DND-41 (cell line): Measurements from ENCODE around the gene ARHGAP26.

ENCODE experiments used
- ATAC-seq: fragments of 200-7000 bp; cut with Tn5 transposase; 3 replicates; pipeline ENCODE4 v1.9.1; 2021; ENCODE audit warnings: low read depth; ENCODE audit not compliant: insufficient read depth
- DNase-seq: peaks from one replicate; pipeline ENCODE4 v3.0.0-alpha.2; 2020
- H2AFZ ChIP-seq: 2 replicates; pipeline ENCODE4 v1.6.0; 2012; ENCODE audit warnings: low read depth, low read length
- H3K27ac ChIP-seq: 2 replicates; pipeline ENCODE4 v1.5.1; 2012; ENCODE audit warnings: low read length, inconsistent platforms
- H3K27me3 ChIP-seq: fragments of 200-600 bp; sonication (generic); 2 replicates; pipeline ENCODE4 v1.6.0; 2012; ENCODE audit warnings: low read length, mild to moderate bottlenecking, inconsistent platforms; ENCODE audit not compliant: insufficient read depth, poor library complexity
- H3K36me3 ChIP-seq: 2 replicates; pipeline ENCODE4 v1.5.1; 2012; ENCODE audit warnings: low read length, inconsistent platforms; ENCODE audit not compliant: insufficient read depth
- H3K4me1 ChIP-seq: 2 replicates; pipeline ENCODE4 v1.5.1; 2012; ENCODE audit warnings: mild to moderate bottlenecking, low read length; ENCODE audit not compliant: insufficient read depth
- H3K4me2 ChIP-seq: 2 replicates; pipeline ENCODE4 v1.6.0; 2012; ENCODE audit warnings: mild to moderate bottlenecking, moderate library complexity, low read length, inconsistent platforms; ENCODE audit not compliant: insufficient read depth
- H3K4me3 ChIP-seq, 2 experiments: fragments of 200-600 bp in 1 of 2; shearing (Covaris generic) in 1 of 2; 2 replicates each; pipeline ENCODE4 v1.5.1; 2012 to 2016; ENCODE audit warnings: inconsistent platforms in 2 of 2, low read length in 2 of 2, mild to moderate bottlenecking in 2 of 2, low read depth in 1 of 2, moderate library complexity in 1 of 2
- H3K79me2 ChIP-seq: 2 replicates; pipeline ENCODE4 v1.6.0; 2012; ENCODE audit warnings: low read length, inconsistent platforms; ENCODE audit not compliant: insufficient read depth
- H3K9ac ChIP-seq: 2 replicates; pipeline ENCODE4 v1.6.0; 2012; ENCODE audit warnings: low read depth, mild to moderate bottlenecking, inconsistent platforms, low read length, moderate library complexity
- H3K9me3 ChIP-seq: 2 replicates; pipeline ENCODE4 v1.5.1; 2012; ENCODE audit warnings: low read length, moderate library complexity, mild to moderate bottlenecking, inconsistent platforms; ENCODE audit not compliant: insufficient read depth, severe bottlenecking
- H4K20me1 ChIP-seq: 2 replicates; pipeline ENCODE4 v1.6.0; 2012; ENCODE audit warnings: low read length; ENCODE audit not compliant: insufficient read depth
- CTCF ChIP-seq: IDR thresholded peaks from 2 replicates; pipeline ENCODE4 v1.5.1; 2012; ENCODE audit warnings: borderline replicate concordance, low read length, moderate library complexity, mild to moderate bottlenecking; ENCODE audit not compliant: poor library complexity, severe bottlenecking; ENCODE audit errors: extremely low read depth
- EZH2 ChIP-seq: IDR thresholded peaks from 3 replicates; pipeline ENCODE4 v1.6.1; 2012; ENCODE audit warnings: borderline replicate concordance, low read depth, mild to moderate bottlenecking, moderate library complexity, low read length, inconsistent platforms; ENCODE audit not compliant: severe bottlenecking

The ARHGAP26 gene

GRCh38 chr5:142784401-142784955 lies 14.3 kb downstream of the ARHGAP26 start:
- Histone ChIP-seq H3K9ac (no peak overlapping the region), H3K4me2 (no peak overlapping the region), H3K79me2 (peaks cover 36% of the 10 kb centered on the region), H3K9me3 (no peaks in the 10 kb centered on the region), H3K27ac (no peak overlapping the region), H3K4me3 (no peak overlapping the region), H3K36me3 (no peaks in the 10 kb centered on the region), H3K4me1 (peaks cover 6% of the 10 kb centered on the region; the same call in 1 of the 2 replicates), H3K27me3 (no peaks in the 10 kb centered on the region), H4K20me1 (peaks cover 22% of the 10 kb centered on the region), H2AFZ (no peak overlapping the region)
- no peak for TF ChIP-seq EZH2
- TF ChIP-seq CTCF: no peak
- ATAC-seq: no peak
- DNase-seq: no peak

GRCh38 chr5:142785206-142785605 lies 15.0 kb downstream of the ARHGAP26 start:
- H2AFZ ChIP-seq: no peak overlapping the region
- H3K4me1 ChIP-seq: peaks cover 6% of the 10 kb centered on the region; the same call in 1 of the 2 replicates
- H3K4me2 ChIP-seq: no peak overlapping the region
- H3K79me2 ChIP-seq: peaks cover 33% of the 10 kb centered on the region
- no peak for ATAC-seq
- TF ChIP-seq CTCF: no peak
- no peak for TF ChIP-seq EZH2
- no peak overlapping the region for H3K27ac ChIP-seq
- peaks cover 22% of the 10 kb centered on the region for H4K20me1 ChIP-seq
- no peak overlapping the region for H3K4me3 ChIP-seq
- no peak overlapping the region for H3K9ac ChIP-seq
- H3K36me3 ChIP-seq: no peaks in the 10 kb centered on the region
- no peaks in the 10 kb centered on the region for H3K9me3 ChIP-seq
- no peaks in the 10 kb centered on the region for H3K27me3 ChIP-seq
- no peak for DNase-seq

GRCh38 chr5:142789206-142789605 lies 19.0 kb downstream of the ARHGAP26 start:
- H3K27ac ChIP-seq: no peak overlapping the region
- H3K4me1 ChIP-seq: no peaks in the 10 kb centered on the region; the same call in 1 of the 2 replicates
- H2AFZ ChIP-seq: no peak overlapping the region
- H3K4me3 ChIP-seq: no peak overlapping the region
- no peak for ATAC-seq
- H3K4me2 ChIP-seq: no peak overlapping the region
- H3K9ac ChIP-seq: no peak overlapping the region
- no peak for DNase-seq
- no peak for TF ChIP-seq EZH2
- TF ChIP-seq CTCF: no peak
- H4K20me1 ChIP-seq: 0 out of 2 replicates have a peak, but pooled peaks cover 4% of the 10 kb centered on the region
- H3K27me3 ChIP-seq: no peaks in the 10 kb centered on the region
- no peaks in the 10 kb centered on the region for H3K9me3 ChIP-seq
- no peaks in the 10 kb centered on the region for H3K36me3 ChIP-seq
- peaks cover 19% of the 10 kb centered on the region for H3K79me2 ChIP-seq
